ENCODE measurements around the gene GRB10.
"Not testable (repeated sequence)": the region's sequence is repeated elsewhere in the genome, so short reads cannot be mapped to it uniquely, and the experiment has no call there.

Gene GRB10

GRCh38 chr7:50751146-50751545 lies 31.6 kb downstream of the GRB10 start:
- in situ Hi-C loops (cut with HindIII; ENCODE audit: low sequenced_read_pairs), result no loop called here

- in situ Hi-C loops (cut with HindIII; ENCODE audit: low sequenced_read_pairs), result no loop called here
These were observed 32.8 kb downstream of the GRB10 start for GRCh38 chr7:50749896-50750295.

- in situ Hi-C loops (cut with HindIII; ENCODE audit: low sequenced_read_pairs), result no loop called here
These were observed 34.2 kb downstream of the GRB10 start for GRCh38 chr7:50748472-50748871.

- in situ Hi-C loops (cut with HindIII; ENCODE audit: low sequenced_read_pairs), result no loop called here
These were observed 36.9 kb downstream of the GRB10 start for GRCh38 chr7:50745835-50746234.

- in situ Hi-C loops (cut with HindIII; ENCODE audit: low sequenced_read_pairs), result no loop called here
These were observed 37.4 kb downstream of the GRB10 start for GRCh38 chr7:50745336-50745735.

- in situ Hi-C loops (cut with HindIII; ENCODE audit: low sequenced_read_pairs), result no loop called here
These were observed 38.8 kb downstream of the GRB10 start for GRCh38 chr7:50743893-50744292.

GRCh38 chr7:50743016-50743415 lies 39.7 kb downstream of the GRB10 start:
- in situ Hi-C loops (cut with HindIII; ENCODE audit: low sequenced_read_pairs), result no loop called here

- in situ Hi-C loops (cut with HindIII; ENCODE audit: low sequenced_read_pairs), result no loop called here
These were observed 40.3 kb downstream of the GRB10 start for GRCh38 chr7:50742401-50742800.

- in situ Hi-C loops (cut with HindIII; ENCODE audit: low sequenced_read_pairs), result no loop called here
These were observed 42.8 kb downstream of the GRB10 start for GRCh38 chr7:50739744-50740435.

- in situ Hi-C loops (cut with HindIII; ENCODE audit: low sequenced_read_pairs), result no loop called here
These were observed 43.8 kb downstream of the GRB10 start for GRCh38 chr7:50738932-50739331.

GRCh38 chr7:50735836-50736235 lies 46.9 kb downstream of the GRB10 start:
- in situ Hi-C loops (cut with HindIII; ENCODE audit: low sequenced_read_pairs), result not testable (repeated sequence)

GRCh38 chr7:50735333-50735732 lies 47.4 kb downstream of the GRB10 start:
- in situ Hi-C loops (cut with HindIII; ENCODE audit: low sequenced_read_pairs), result no loop called here

GRCh38 chr7:50734246-50734645 lies 48.5 kb downstream of the GRB10 start:
- in situ Hi-C loops (cut with HindIII; ENCODE audit: low sequenced_read_pairs), result no loop called here

GRCh38 chr7:50733552-50733951 lies 49.1 kb downstream of the GRB10 start:
- in situ Hi-C loops (cut with HindIII; ENCODE audit: low sequenced_read_pairs), result no loop called here

GRCh38 chr7:50731703-50732582 lies 50.8 kb downstream of the GRB10 start:
- in situ Hi-C loops (cut with HindIII; ENCODE audit: low sequenced_read_pairs), result no loop called here

- in situ Hi-C loops (cut with HindIII; ENCODE audit: low sequenced_read_pairs), result no loop called here
These were observed 52.0 kb downstream of the GRB10 start for GRCh38 chr7:50730446-50731400.

GRCh38 chr7:50729962-50730361 lies 52.7 kb downstream of the GRB10 start:
- in situ Hi-C loops (cut with HindIII; ENCODE audit: low sequenced_read_pairs), result no loop called here

GRCh38 chr7:50728184-50728583 lies 54.5 kb downstream of the GRB10 start:
- in situ Hi-C loops (cut with HindIII; ENCODE audit: low sequenced_read_pairs), result no loop called here

GRCh38 chr7:50727711-50728110 lies 55.0 kb downstream of the GRB10 start:
- in situ Hi-C loops (cut with HindIII; ENCODE audit: low sequenced_read_pairs), result no loop called here

- in situ Hi-C loops (cut with HindIII; ENCODE audit: low sequenced_read_pairs), result no loop called here
These were observed 55.6 kb downstream of the GRB10 start for GRCh38 chr7:50727072-50727471.

GRCh38 chr7:50725774-50726173 lies 56.9 kb downstream of the GRB10 start:
- in situ Hi-C loops (cut with HindIII; ENCODE audit: low sequenced_read_pairs), result no loop called here
